Panc1 (cell line): ENCODE measurements around the gene N4BP2L1.

ENCODE experiments used
- POLR2AphosphoS5 ChIP-seq: IDR thresholded peaks from 2 replicates; pipeline ENCODE4 v1.6.1; 2012; ENCODE audit warnings: mild to moderate bottlenecking, low read depth, low read length, moderate library complexity
- REST ChIP-seq, 2 experiments: IDR thresholded peaks; 2 replicates each; pipeline ENCODE4 v1.6.1; 2011 to 2012; ENCODE audit warnings: low read depth in 2 of 2, control low read depth in 1 of 2, low read length in 1 of 2, mild to moderate bottlenecking in 1 of 2, moderate library complexity in 1 of 2; ENCODE audit not compliant: insufficient read depth in 1 of 2
- TF ChIP-seq, protein P1 (sequence below): fragments of 450-650 bp; IDR thresholded peaks from 2 replicates; pipeline ENCODE4 v1.5.1; 2017; ENCODE audit warnings: mild to moderate bottlenecking

- TF ChIP-seq, protein P1, sequence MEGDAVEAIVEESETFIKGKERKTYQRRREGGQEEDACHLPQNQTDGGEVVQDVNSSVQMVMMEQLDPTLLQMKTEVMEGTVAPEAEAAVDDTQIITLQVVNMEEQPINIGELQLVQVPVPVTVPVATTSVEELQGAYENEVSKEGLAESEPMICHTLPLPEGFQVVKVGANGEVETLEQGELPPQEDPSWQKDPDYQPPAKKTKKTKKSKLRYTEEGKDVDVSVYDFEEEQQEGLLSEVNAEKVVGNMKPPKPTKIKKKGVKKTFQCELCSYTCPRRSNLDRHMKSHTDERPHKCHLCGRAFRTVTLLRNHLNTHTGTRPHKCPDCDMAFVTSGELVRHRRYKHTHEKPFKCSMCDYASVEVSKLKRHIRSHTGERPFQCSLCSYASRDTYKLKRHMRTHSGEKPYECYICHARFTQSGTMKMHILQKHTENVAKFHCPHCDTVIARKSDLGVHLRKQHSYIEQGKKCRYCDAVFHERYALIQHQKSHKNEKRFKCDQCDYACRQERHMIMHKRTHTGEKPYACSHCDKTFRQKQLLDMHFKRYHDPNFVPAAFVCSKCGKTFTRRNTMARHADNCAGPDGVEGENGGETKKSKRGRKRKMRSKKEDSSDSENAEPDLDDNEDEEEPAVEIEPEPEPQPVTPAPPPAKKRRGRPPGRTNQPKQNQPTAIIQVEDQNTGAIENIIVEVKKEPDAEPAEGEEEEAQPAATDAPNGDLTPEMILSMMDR: no peak
- TF ChIP-seq POLR2AphosphoS5 (no peak), REST (IDR thresholded peaks at IDR 0.05; ENCODE audit: insufficient read depth in 1 of 2, low read depth in 2 of 2, low read length in 1 of 2) (no peak)
Measured at GRCh38 chr13:32407854-32408253, 20.1 kb downstream of the N4BP2L1 start.
